Stimulated activated naive CD8-positive, alpha-beta T cell treated with anti-CD3 and anti-CD28 coated beads, Interleukin-15, Interleukin-2, amounts not matched to agents 100 ng/mL and 50 ng/mL, for 24 hours (primary cell): ENCODE data around the gene NEMP1.
"Not testable (repeated sequence)": the region's sequence is repeated elsewhere in the genome, so short reads cannot be mapped to it uniquely, and the experiment has no call there.

ENCODE experiments used
- H3K27ac Mint-ChIP-seq: one replicate; pipeline ENCODE4 v1.8.0; 2021; ENCODE audit warnings: mild to moderate bottlenecking, mixed read lengths
- H3K27me3 Mint-ChIP-seq: one replicate; pipeline ENCODE4 v1.8.0; 2021; ENCODE audit warnings: mixed read lengths
- H3K36me3 Mint-ChIP-seq: one replicate; pipeline ENCODE4 v1.8.0; 2021; ENCODE audit warnings: low read depth, mixed read lengths
- H3K4me1 Mint-ChIP-seq: one replicate; pipeline ENCODE4 v1.8.0; 2021; ENCODE audit warnings: low read depth, mixed read lengths
- H3K4me3 Mint-ChIP-seq: one replicate; pipeline ENCODE4 v1.8.0; 2021; ENCODE audit warnings: mild to moderate bottlenecking, mixed read lengths
- H3K9me3 Mint-ChIP-seq: one replicate; pipeline ENCODE4 v1.8.0; 2021; ENCODE audit warnings: mixed read lengths

Gene NEMP1

GRCh38 chr12:57019983-57020719 is 58.4 kb downstream of the NEMP1 start:
- Mint-ChIP-seq H3K4me1 (peaks cover 7% of the 10 kb centered on the region), H3K4me3 (no peak overlapping the region), H3K36me3 (no peaks in the 10 kb centered on the region), H3K27me3 (peaks cover 3% of the 10 kb centered on the region), H3K27ac (no peak overlapping the region), H3K9me3 (no peaks in the 10 kb centered on the region)

DNA sequence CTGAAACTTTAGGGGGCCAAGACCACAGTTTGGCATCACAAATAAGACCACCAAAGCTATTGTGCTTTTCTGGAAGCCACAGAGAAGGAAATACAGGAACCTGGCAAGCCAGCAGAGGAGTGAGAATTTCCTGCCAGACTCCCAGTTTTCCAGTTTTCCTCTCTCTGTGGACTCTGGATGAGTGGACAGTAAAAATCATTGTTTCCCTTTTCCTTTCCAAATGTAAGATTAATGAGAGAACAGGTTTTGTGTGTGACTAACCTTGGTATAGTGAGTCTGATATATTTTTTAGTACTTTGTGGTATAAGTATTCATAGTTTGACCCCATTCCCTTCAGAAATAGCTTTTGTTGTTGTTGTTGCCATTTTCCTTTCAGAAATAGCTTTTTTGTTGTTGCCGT is 59.7 kb downstream of the NEMP1 start:
- Mint-ChIP-seq H3K27ac (no peak overlapping the region), H3K36me3 (no peaks in the 10 kb centered on the region), H3K4me3 (no peak overlapping the region), H3K9me3 (no peaks in the 10 kb centered on the region), H3K4me1 (peaks cover 7% of the 10 kb centered on the region), H3K27me3 (peaks cover 12% of the 10 kb centered on the region)

DNA sequence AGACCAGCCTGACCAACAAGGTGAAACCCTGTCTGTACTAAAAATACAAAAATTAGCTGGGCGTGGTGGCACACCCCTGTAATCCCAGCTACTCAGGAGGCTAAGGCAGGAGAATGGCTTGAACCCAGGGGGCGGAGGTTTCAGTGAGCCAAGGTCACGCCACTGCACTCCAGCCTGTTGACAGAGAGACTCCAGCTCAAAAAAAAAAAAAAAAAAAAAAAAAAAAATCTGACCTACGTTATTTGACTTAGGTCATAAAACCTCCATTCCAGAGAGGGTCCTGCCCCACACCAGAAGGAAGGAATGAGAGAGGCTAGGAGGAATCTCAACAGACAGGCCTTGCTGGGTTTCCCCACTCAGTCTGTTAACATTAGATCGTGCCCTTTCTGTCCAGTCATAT is 60.2 kb downstream of the NEMP1 start:
- H3K27ac Mint-ChIP-seq, H3K4me3 Mint-ChIP-seq, H3K36me3 Mint-ChIP-seq, H3K4me1 Mint-ChIP-seq, H3K9me3 Mint-ChIP-seq: not testable (repeated sequence)
- peaks cover 12% of the 10 kb centered on the region for H3K27me3 Mint-ChIP-seq

GRCh38 chr12:57016348-57016747 is 62.2 kb downstream of the NEMP1 start, which contains the start of gene TAC3:
TSS of gene TAC3 (minus strand) at chr12:57016529. CDS start at chr12:57015797, 732 bp downstream.
- Mint-ChIP-seq H3K36me3 (no peaks in the 10 kb centered on the region), H3K27ac (no peak within 1 kb of the TSS), H3K4me1 (peaks cover 26% of the 10 kb centered on the region), H3K27me3 (peaks cover 12% of the 10 kb centered on the region), H3K4me3 (no peak within 1 kb of the TSS), H3K9me3 (no peaks in the 10 kb centered on the region)

DNA sequence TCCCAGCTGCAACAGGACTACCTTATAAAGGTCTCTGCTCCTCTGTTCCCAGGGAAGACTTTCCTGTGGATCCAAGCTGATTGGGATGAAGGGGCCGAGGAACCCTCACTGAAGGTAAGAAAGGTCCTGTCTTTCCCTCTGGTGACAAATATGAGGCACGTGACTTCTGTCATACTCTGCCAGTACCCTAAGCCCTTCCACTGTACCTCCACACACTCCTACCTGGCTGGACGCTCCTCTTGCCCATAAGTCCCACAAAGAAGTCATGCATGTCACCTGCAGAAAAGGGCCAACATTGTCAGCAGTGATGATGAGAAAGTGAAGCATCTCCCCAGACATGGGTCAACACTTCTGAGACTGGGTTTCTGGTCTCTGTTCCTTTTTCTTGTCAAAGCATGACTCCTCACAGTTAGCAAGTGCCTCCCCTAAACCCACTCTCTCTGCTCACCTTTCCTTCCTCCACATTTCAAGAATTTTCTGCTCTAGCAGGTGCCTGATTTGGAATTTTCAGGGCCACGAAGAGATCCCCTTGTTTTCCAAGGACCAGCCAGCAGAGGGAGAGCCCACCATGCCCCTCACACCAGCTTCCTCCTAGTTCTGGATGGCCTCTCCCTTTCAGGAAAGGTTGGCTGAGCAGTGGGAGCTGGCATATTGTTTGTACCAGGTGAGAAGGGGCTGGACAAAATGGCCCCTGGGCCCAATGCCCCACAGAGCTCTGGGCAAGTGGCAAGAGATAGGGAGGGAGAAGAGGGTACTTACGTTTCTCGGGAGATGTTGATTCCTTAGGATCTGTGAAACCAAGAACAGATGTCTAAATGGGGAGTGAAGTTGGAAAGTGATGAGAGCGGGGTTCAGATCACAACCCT is 65.8 kb downstream of the NEMP1 start:
- H3K4me1 Mint-ChIP-seq = peaks cover 39% of the 10 kb centered on the region
- no peak overlapping the region for H3K27ac Mint-ChIP-seq
- H3K4me3 Mint-ChIP-seq = no peak overlapping the region

DNA sequence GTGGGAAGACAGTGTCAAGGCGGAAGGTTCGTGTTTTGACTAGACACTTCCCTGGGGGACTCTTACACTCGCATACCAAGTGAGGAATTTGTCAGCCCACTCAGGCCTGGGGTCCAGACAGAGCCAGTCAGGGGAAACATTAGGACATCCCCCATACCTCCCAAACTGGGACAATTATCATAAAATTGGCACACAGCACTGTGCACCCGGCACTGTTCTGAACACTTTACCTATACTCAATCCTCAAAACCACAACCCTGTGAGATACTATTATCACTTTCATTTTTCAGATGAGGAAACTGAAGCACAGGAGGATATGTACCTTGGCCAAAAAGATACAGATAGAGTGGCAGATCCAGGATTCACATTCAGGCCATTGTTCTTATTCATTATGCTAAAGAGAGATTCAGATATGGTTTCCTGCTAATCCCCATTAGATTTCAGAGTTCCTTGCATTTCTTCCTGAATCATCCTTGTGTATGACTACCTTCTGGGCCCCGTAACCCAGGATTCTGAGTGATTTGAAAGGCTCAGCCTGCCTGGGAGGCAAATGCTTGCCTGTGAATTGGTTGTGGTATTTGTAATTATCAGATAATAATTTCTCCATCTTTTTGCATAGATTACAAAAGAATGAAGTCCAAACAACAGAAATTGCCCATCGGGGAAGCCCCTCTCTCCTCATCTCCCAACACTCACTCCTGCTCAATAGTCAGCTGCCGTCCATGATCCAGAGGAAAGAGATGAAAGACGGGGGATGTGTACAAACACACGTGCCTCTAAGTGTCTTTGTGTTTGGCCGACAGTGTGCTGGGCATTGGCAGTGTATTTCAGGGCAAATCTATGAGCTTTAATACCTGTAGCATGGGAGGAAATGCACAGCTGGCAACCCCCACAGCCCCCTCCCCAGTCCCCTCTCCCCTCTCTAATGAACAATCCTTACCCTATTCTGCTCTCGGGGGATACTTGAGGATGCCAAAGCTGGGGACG is 66.9 kb downstream of the NEMP1 start:
- no peaks in the 10 kb centered on the region for H3K9me3 Mint-ChIP-seq
- H3K27ac Mint-ChIP-seq = peak overlapping the region; percentile 52
- peaks cover 12% of the 10 kb centered on the region for H3K27me3 Mint-ChIP-seq
- H3K4me3 Mint-ChIP-seq = no peak overlapping the region
- H3K36me3 Mint-ChIP-seq = no peaks in the 10 kb centered on the region
- H3K4me1 Mint-ChIP-seq = peaks cover 50% of the 10 kb centered on the region

More for the DNA sequence above, 65.8 kb downstream of the NEMP1 start:
- Mint-ChIP-seq H3K36me3 (no peaks in the 10 kb centered on the region), H3K9me3 (no peaks in the 10 kb centered on the region), H3K27me3 (peaks cover 12% of the 10 kb centered on the region)

GRCh38 chr12:57010627-57011247 is 67.9 kb downstream of the NEMP1 start:
- Mint-ChIP-seq H3K4me3 (no peak overlapping the region), H3K27ac (no peak overlapping the region)

DNA sequence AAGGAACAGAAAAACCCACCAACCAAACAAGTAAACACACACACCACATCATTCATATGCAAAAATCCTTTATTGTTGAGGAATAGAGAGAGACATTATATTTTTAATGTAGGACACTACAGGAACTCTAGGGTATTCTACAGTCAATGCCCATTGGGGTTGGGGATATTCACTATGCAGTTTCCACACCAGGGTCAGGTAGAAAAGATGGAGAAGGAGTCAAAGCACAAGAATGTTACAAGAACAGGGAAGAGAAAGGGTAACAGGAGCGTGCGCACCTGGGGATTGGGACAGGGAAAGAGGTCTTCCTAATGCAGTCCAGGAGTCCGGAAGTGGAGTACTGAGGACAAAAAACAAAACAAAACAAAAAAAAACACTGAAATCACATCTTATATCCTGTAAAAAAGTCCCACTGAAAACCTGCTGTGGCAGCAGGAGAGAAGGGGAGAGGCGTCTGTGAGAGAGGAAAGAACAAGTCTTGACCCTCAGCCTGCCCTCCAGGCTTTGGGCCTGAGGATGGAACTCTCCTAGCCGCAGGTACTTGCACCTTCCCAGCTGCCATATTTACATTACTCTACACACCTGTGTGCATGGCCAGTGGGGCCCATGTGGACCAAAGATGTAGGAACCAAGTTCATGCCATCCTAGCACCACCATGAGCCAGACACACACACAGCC is 68.5 kb downstream of the NEMP1 start:
- Mint-ChIP-seq H3K27ac (no peak overlapping the region), H3K27me3 (peaks cover 8% of the 10 kb centered on the region), H3K9me3 (no peaks in the 10 kb centered on the region), H3K4me1 (peaks cover 60% of the 10 kb centered on the region), H3K4me3 (no peak overlapping the region), H3K36me3 (peaks cover 6% of the 10 kb centered on the region)

More at GRCh38 chr12:57010627-57011247, 67.9 kb downstream of the NEMP1 start:
- H3K9me3 Mint-ChIP-seq = no peaks in the 10 kb centered on the region
- H3K27me3 Mint-ChIP-seq = peaks cover 12% of the 10 kb centered on the region
- no peaks in the 10 kb centered on the region for H3K36me3 Mint-ChIP-seq
- peaks cover 53% of the 10 kb centered on the region for H3K4me1 Mint-ChIP-seq

GRCh38 chr12:57008178-57008577 is 70.4 kb downstream of the NEMP1 start:
- H3K4me1 Mint-ChIP-seq = peaks cover 71% of the 10 kb centered on the region
- peaks cover 19% of the 10 kb centered on the region for H3K36me3 Mint-ChIP-seq
- H3K27ac Mint-ChIP-seq = peak overlapping the region; percentile 90
- H3K27me3 Mint-ChIP-seq = no peaks in the 10 kb centered on the region
- H3K4me3 Mint-ChIP-seq = peak overlapping the region; percentile 46
- H3K9me3 Mint-ChIP-seq = no peaks in the 10 kb centered on the region

- Mint-ChIP-seq H3K4me3 (peak overlapping the region; percentile 84), H3K4me1 (peaks cover 61% of the 10 kb centered on the region), H3K36me3 (peaks cover 31% of the 10 kb centered on the region), H3K27ac (peak overlapping the region; percentile 90), H3K9me3 (no peaks in the 10 kb centered on the region), H3K27me3 (no peaks in the 10 kb centered on the region)
Observed at GRCh38 chr12:57006809-57007475, 71.6 kb downstream of the NEMP1 start.

GRCh38 chr12:57005980-57006808 is 72.4 kb downstream of the NEMP1 start, which contains the start of gene ZBTB39:
TSS of gene ZBTB39 (minus strand) at chr12:57006546. CDS start at chr12:57004917, 1,629 bp downstream.
- no peaks in the 10 kb centered on the region for H3K27me3 Mint-ChIP-seq
- H3K36me3 Mint-ChIP-seq = peaks cover 31% of the 10 kb centered on the region
- H3K27ac Mint-ChIP-seq = peak within 1 kb of the TSS; percentile 90
- H3K9me3 Mint-ChIP-seq = no peaks in the 10 kb centered on the region
- H3K4me3 Mint-ChIP-seq = peak within 1 kb of the TSS; percentile 94
- peaks cover 61% of the 10 kb centered on the region for H3K4me1 Mint-ChIP-seq
